ENCODE measurements around the gene TGFB2.

Gene TGFB2

GRCh38 chr1:218305472-218306064 lies 39.6 kb upstream of the TGFB2 start:
- TF ChIP-seq EP300 (IDR thresholded peaks at IDR 0.05; ENCODE audit: borderline replicate concordance) (no peak), TCF12 (IDR thresholded peaks at IDR 0.05; ENCODE audit: low read depth) (no peak), REST (IDR thresholded peaks at IDR 0.05; ENCODE audit: low read depth) (no peak), FOXM1 (IDR thresholded peaks at IDR 0.05; ENCODE audit: borderline replicate concordance, low read depth) (no peak), MAX (IDR thresholded peaks at IDR 0.05) (no peak), YY1 (IDR thresholded peaks at IDR 0.05; ENCODE audit: low read depth) (no peak), RAD21 (IDR thresholded peaks at IDR 0.05; ENCODE audit: low read depth) (no peak), ZBTB7A (IDR thresholded peaks at IDR 0.05; ENCODE audit: low read depth) (no peak), CEBPB (IDR thresholded peaks at IDR 0.05) (no peak)

GRCh38 chr1:218312509-218312908 lies 32.6 kb upstream of the TGFB2 start:
- no peak for TF ChIP-seq YY1 (IDR thresholded peaks at IDR 0.05; ENCODE audit: low read depth)
- TF ChIP-seq TCF12 (IDR thresholded peaks at IDR 0.05; ENCODE audit: low read depth) = no peak
- no peak for TF ChIP-seq RAD21 (IDR thresholded peaks at IDR 0.05; ENCODE audit: low read depth)
- no peak for TF ChIP-seq MAX (IDR thresholded peaks at IDR 0.05)
- TF ChIP-seq REST (IDR thresholded peaks at IDR 0.05; ENCODE audit: low read depth) = no peak
- no peak for TF ChIP-seq EP300 (IDR thresholded peaks at IDR 0.05; ENCODE audit: borderline replicate concordance)
- no peak for TF ChIP-seq TAF1 (IDR thresholded peaks at IDR 0.05; ENCODE audit: low read depth)
- no peak for TF ChIP-seq ZBTB7A (IDR thresholded peaks at IDR 0.05; ENCODE audit: low read depth)
- no peak for TF ChIP-seq CREB1 (IDR thresholded peaks at IDR 0.05; ENCODE audit: low read depth)
- TF ChIP-seq USF1 (IDR thresholded peaks at IDR 0.05) = no peak
- no peak for TF ChIP-seq NFIC (IDR thresholded peaks at IDR 0.05)
- no peak for TF ChIP-seq CEBPB (IDR thresholded peaks at IDR 0.05)
- TF ChIP-seq FOXM1 (IDR thresholded peaks at IDR 0.05; ENCODE audit: borderline replicate concordance, low read depth) = no peak

- TF ChIP-seq TEAD4 (IDR thresholded peaks at IDR 0.05) (no peak), EGR1 (IDR thresholded peaks at IDR 0.05) (no peak), CEBPB (IDR thresholded peaks at IDR 0.05) (no peak), CREB1 (IDR thresholded peaks at IDR 0.05; ENCODE audit: low read depth) (no peak), ZBTB7A (IDR thresholded peaks at IDR 0.05; ENCODE audit: low read depth) (no peak), NFIC (IDR thresholded peaks at IDR 0.05) (no peak), REST (IDR thresholded peaks at IDR 0.05; ENCODE audit: low read depth) (no peak), USF1 (IDR thresholded peaks at IDR 0.05) (no peak), TAF1 (IDR thresholded peaks at IDR 0.05; ENCODE audit: low read depth) (no peak), RAD21 (IDR thresholded peaks at IDR 0.05; ENCODE audit: low read depth) (no peak), EP300 (IDR thresholded peaks at IDR 0.05; ENCODE audit: borderline replicate concordance) (no peak), YY1 (IDR thresholded peaks at IDR 0.05; ENCODE audit: low read depth) (no peak), TCF12 (IDR thresholded peaks at IDR 0.05; ENCODE audit: low read depth) (no peak), MAX (IDR thresholded peaks at IDR 0.05) (no peak), FOXM1 (IDR thresholded peaks at IDR 0.05; ENCODE audit: borderline replicate concordance, low read depth) (no peak)
Measured at GRCh38 chr1:218314316-218314715, 30.8 kb upstream of the TGFB2 start.

GRCh38 chr1:218315638-218316037 lies 29.5 kb upstream of the TGFB2 start:
- no peak for TF ChIP-seq TEAD4 (IDR thresholded peaks at IDR 0.05)
- no peak for TF ChIP-seq ZBTB7A (IDR thresholded peaks at IDR 0.05; ENCODE audit: low read depth)
- TF ChIP-seq CEBPB (IDR thresholded peaks at IDR 0.05) = no peak
- no peak for TF ChIP-seq FOXM1 (IDR thresholded peaks at IDR 0.05; ENCODE audit: borderline replicate concordance, low read depth)
- TF ChIP-seq CREB1 (IDR thresholded peaks at IDR 0.05; ENCODE audit: low read depth) = no peak
- TF ChIP-seq REST (IDR thresholded peaks at IDR 0.05; ENCODE audit: low read depth) = no peak

Measured in Ishikawa (cell line).